Left ventricle myocardium inferior (tissue), 1 donor: ENCODE measurements around the gene MAGOH. TPM values are rescaled to one million over a fixed set of nuclear protein-coding genes. Genes with fewer than 3 reads are reported as not detected.

Experiments
- DNase-seq: peaks from one replicate; pipeline ENCODE4 v3.0.0-alpha.2; 2020
- H3K27ac ChIP-seq: fragments of 200-600 bp; replicated peaks from 2 replicates; pipeline ENCODE4 v1.8.0; 2021
- H3K27me3 ChIP-seq: fragments of 200-600 bp; 2 replicates; pipeline ENCODE4 v1.8.0; 2021; ENCODE audit warnings: low read depth
- H3K36me3 ChIP-seq: fragments of 200-600 bp; 2 replicates; pipeline ENCODE4 v1.8.0; 2021
- H3K4me1 ChIP-seq: fragments of 200-600 bp; 2 replicates; pipeline ENCODE4 v1.8.0; 2021
- H3K4me3 ChIP-seq: fragments of 200-600 bp; 2 replicates; pipeline ENCODE4 v1.8.0; 2021; ENCODE audit warnings: mild to moderate bottlenecking, moderate library complexity
- H3K9me3 ChIP-seq: fragments of 200-600 bp; replicated peaks from 2 replicates; pipeline ENCODE4 v1.8.0; 2021
- intact Hi-C: fragments of 100-400 bp; cut with micrococcal nuclease; formaldehyde crosslinking; loops from one replicate; pipeline ENCODE4 v1.11.0; 2022
- total RNA-seq: library from RNA; stranded (reverse); fragmentation: NEBNext Ultra II Directional; extraction: Animal tissue kit (Norgen Biotek cat#: 25700); gene quantifications from one replicate; pipeline ENCODE4 v1.2.1, GENCODE V29; 2021
- TF ChIP-seq, protein P1 (sequence below): fragments of 200-600 bp; IDR thresholded peaks from 2 replicates; pipeline ENCODE4 v1.8.0; 2021; ENCODE audit warnings: antibody characterized with exemption, mild to moderate bottlenecking, borderline replicate concordance
- donor health status: DM: no; HTN: yes; CAD: no; lungs with severe emphysema.

MAGOH gene
- total RNA-seq, 1 donor from 2014 or later, result 29.5 TPM

DNA sequence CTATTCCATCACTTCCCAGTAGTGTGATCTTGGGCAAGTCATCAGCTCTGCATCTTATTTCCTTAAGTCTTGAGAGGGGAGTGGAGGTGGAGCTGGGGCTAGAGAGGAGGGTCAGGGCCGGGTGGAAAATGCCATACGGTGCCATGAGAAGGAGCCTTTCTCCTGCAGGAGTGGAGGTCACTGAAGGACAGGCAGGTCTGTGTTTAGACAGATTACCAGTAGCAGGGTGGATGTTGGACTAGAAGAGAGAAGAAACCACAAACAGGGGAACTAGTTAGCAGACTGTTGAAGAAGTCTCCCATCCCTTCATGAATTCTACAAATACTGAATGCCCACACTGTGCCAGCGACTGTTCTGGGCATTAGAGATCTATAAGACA lies 55.6 kb downstream of the MAGOH start:
- H3K9me3 ChIP-seq, result no peaks in the 10 kb centered on the region
- no peak for DNase-seq
- TF ChIP-seq, protein P1, sequence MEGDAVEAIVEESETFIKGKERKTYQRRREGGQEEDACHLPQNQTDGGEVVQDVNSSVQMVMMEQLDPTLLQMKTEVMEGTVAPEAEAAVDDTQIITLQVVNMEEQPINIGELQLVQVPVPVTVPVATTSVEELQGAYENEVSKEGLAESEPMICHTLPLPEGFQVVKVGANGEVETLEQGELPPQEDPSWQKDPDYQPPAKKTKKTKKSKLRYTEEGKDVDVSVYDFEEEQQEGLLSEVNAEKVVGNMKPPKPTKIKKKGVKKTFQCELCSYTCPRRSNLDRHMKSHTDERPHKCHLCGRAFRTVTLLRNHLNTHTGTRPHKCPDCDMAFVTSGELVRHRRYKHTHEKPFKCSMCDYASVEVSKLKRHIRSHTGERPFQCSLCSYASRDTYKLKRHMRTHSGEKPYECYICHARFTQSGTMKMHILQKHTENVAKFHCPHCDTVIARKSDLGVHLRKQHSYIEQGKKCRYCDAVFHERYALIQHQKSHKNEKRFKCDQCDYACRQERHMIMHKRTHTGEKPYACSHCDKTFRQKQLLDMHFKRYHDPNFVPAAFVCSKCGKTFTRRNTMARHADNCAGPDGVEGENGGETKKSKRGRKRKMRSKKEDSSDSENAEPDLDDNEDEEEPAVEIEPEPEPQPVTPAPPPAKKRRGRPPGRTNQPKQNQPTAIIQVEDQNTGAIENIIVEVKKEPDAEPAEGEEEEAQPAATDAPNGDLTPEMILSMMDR, result no peak
- peaks cover 7% of the 10 kb centered on the region for H3K4me1 ChIP-seq
- H3K27me3 ChIP-seq, result no peaks in the 10 kb centered on the region
- intact Hi-C loops, result no loop called here
- H3K4me3 ChIP-seq, result no peak overlapping the region
- H3K36me3 ChIP-seq, result no peaks in the 10 kb centered on the region
- peak overlapping the region; percentile 39 for H3K27ac ChIP-seq

DNA sequence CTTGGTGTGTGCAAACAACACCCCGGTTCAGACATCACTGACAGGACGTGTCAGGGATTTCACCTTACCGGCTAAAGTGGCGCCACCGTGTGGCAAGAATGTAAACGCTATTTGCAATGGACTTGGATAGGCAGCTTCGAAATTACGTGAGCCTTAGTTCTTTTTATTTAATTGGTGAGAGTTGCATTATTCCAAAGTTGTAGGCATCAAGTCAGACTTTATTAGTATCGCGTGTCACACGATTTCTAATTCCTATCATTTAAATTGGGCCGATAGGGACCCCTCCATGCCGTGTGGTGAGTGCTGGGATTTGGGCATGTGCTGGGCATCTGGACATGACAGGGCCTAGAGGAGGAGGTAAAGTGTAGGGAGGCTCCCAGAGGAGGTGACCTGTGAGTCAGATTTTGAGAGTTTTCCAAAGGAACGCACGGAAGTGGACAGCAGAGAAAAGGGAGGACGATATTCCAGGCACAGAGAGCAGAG lies 56.2 kb downstream of the MAGOH start:
- peak overlapping the region; percentile 39 for H3K27ac ChIP-seq
- DNase-seq, result peak; percentile 79
- TF ChIP-seq, protein P1, result peak; percentile 89
- H3K9me3 ChIP-seq, result no peaks in the 10 kb centered on the region
- H3K27me3 ChIP-seq, result no peaks in the 10 kb centered on the region
- H3K36me3 ChIP-seq, result no peaks in the 10 kb centered on the region
- peaks cover 10% of the 10 kb centered on the region for H3K4me1 ChIP-seq
- H3K4me3 ChIP-seq, result no peak overlapping the region
- intact Hi-C loops, result no loop called here

DNA sequence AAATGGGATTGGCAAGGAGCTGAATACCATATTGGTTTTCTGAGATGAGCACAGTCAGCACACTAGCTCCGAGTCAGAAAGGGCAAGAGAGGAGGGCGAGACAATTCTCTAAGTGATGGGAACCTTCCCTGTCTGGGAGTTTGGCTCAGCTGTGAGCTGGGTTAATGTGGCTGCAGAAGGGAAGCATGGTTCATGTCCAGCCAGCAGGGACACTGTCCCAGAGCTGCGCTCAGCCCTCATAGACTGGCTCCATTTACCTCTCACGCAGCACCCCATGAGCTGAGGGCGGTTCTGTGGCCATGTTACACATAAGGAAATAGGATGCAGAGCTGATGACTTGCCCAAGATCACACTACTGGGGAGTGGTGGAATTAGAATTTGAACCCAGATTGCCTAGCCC lies 57.4 kb downstream of the MAGOH start:
- no peak overlapping the region for H3K27ac ChIP-seq
- H3K4me3 ChIP-seq, result no peak overlapping the region
- no peak for DNase-seq
- H3K36me3 ChIP-seq, result no peaks in the 10 kb centered on the region
- peaks cover 21% of the 10 kb centered on the region for H3K4me1 ChIP-seq
- H3K27me3 ChIP-seq, result no peaks in the 10 kb centered on the region
- TF ChIP-seq, protein P1, result no peak
- no peaks in the 10 kb centered on the region for H3K9me3 ChIP-seq
- intact Hi-C loops, result no loop called here

DNA sequence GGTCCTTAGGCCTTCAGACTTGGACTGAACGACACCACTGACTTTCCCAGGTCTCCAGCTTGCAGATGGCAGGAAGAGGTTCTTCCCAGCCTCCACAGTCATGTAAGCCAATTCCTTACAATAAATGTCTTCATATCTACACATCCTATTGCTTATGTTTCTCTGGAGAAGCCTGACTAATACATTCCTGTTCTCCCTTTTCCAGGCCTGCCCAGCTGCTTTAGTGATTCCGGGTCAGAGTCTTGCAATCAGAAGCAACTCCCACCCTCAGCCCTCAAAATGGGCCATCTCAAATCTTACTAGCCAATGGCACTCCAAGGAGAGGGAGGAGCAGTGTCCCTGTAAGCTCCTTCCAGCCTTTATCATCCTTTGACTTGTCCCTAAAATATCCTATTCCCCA lies 58.1 kb downstream of the MAGOH start:
- Histone ChIP-seq H3K36me3 (no peaks in the 10 kb centered on the region), H3K27me3 (no peaks in the 10 kb centered on the region), H3K9me3 (no peaks in the 10 kb centered on the region), H3K27ac (no peak overlapping the region), H3K4me1 (peaks cover 21% of the 10 kb centered on the region), H3K4me3 (no peak overlapping the region)
- no peak for DNase-seq
- intact Hi-C loops, result no loop called here
- TF ChIP-seq, protein P1, result no peak

Other genes with a start within 250 kb of the MAGOH start
- 22.9 TPM for gene PODN, start 176.3 kb downstream of the MAGOH start, total RNA-seq
- 0.44 TPM for gene SLC1A7, start 95.9 kb downstream of the MAGOH start, total RNA-seq
- 31.7 TPM for gene CPT2, start 41.7 kb downstream of the MAGOH start, total RNA-seq
- 61.1 TPM for gene CZIB, start 17.9 kb downstream of the MAGOH start, total RNA-seq
- gene LRP8, start 89.6 kb upstream of the MAGOH start, total RNA-seq, result 1.8 TPM
- gene DMRTB1, start 220.9 kb upstream of the MAGOH start, total RNA-seq, result not detected